ENCODE measurements around the gene RASA3.

Gene RASA3

GRCh38 chr13:114049626-114050101 lies 82.8 kb downstream of the RASA3 start:
- 93% methylated on average over 13 of the region's 18 CpGs for WGBS (ENCODE audit: insufficient coverage)
- CTCF ChIA-PET, result no interaction called here
- H3K9me3 ChIP-seq (ENCODE audit: control extremely low read depth in 1 of 5, control insufficient read depth in 4 of 5, insufficient read depth in 2 of 5, low read depth in 1 of 5, low read length in 4 of 5), result no peaks in the 10 kb centered on the region
- no peaks in the 10 kb centered on the region for H3K27me3 ChIP-seq (replicated peaks in 2 of 5; ENCODE audit: control insufficient read depth in 4 of 5, insufficient read depth in 5 of 5, low read length in 4 of 5)
- POLR2A ChIA-PET, result interaction anchor here (1.5 kb wide), 1 partner anchor 15 kb away, joined by 4 read pairs; no protein-coding TSS in a partner anchor
- H3K36me3 ChIP-seq (ENCODE audit: control insufficient read depth in 4 of 4, insufficient read depth in 4 of 4, low read length in 3 of 4), result peaks cover under 1 to 11% (median 8%) of the 10 kb centered on the region in 4 experiments
- no peak for DNase-seq
- no peak overlapping the region for H3K27ac ChIP-seq (ENCODE audit: insufficient read depth in 1 of 2, low read depth in 1 of 2, low read length in 2 of 2, poor library complexity in 1 of 2, severe bottlenecking in 2 of 2)
- no peak overlapping the region for H3K4me3 ChIP-seq (ENCODE audit: control insufficient read depth in 1 of 7, extremely low read depth in 1 of 7, insufficient read depth in 4 of 7, low read depth in 2 of 7, low read length in 6 of 7)
- H3K4me1 ChIP-seq (ENCODE audit: control extremely low read depth in 1 of 4, control insufficient read depth in 4 of 4, insufficient read depth in 4 of 4, low read length in 3 of 4), result peaks cover 2 to 49% (median 36%) of the 10 kb centered on the region in 4 experiments

- no peak overlapping the region for H3K27ac ChIP-seq (ENCODE audit: insufficient read depth in 1 of 2, low read depth in 1 of 2, low read length in 2 of 2, poor library complexity in 1 of 2, severe bottlenecking in 2 of 2)
- peaks cover 2 to 52% (median 36%) of the 10 kb centered on the region in 4 experiments for H3K4me1 ChIP-seq (ENCODE audit: control extremely low read depth in 1 of 4, control insufficient read depth in 4 of 4, insufficient read depth in 4 of 4, low read length in 3 of 4)
- no peaks in the 10 kb centered on the region for H3K9me3 ChIP-seq (ENCODE audit: control extremely low read depth in 1 of 5, control insufficient read depth in 4 of 5, insufficient read depth in 2 of 5, low read depth in 1 of 5, low read length in 4 of 5)
- CTCF ChIA-PET, result interaction anchor here (0.6 kb wide), 1 partner anchor 16 kb away, joined by 3 read pairs; no protein-coding TSS in a partner anchor
- 2% methylated on average over 15 of the region's 15 CpGs for WGBS (ENCODE audit: insufficient coverage)
- no peaks in the 10 kb centered on the region for H3K27me3 ChIP-seq (replicated peaks in 2 of 5; ENCODE audit: control insufficient read depth in 4 of 5, insufficient read depth in 5 of 5, low read length in 4 of 5)
- peak; percentile 53 to 82 (median 71) for DNase-seq
- no peak overlapping the region for H3K4me3 ChIP-seq (ENCODE audit: control insufficient read depth in 1 of 7, extremely low read depth in 1 of 7, insufficient read depth in 4 of 7, low read depth in 2 of 7, low read length in 6 of 7)
- peaks cover 0 to 9% (median 7%) of the 10 kb centered on the region in 4 experiments for H3K36me3 ChIP-seq (ENCODE audit: control insufficient read depth in 4 of 4, insufficient read depth in 4 of 4, low read length in 3 of 4)
- POLR2A ChIA-PET, result interaction anchor here (1.5 kb wide), 1 partner anchor 16 kb away, joined by 4 read pairs; no protein-coding TSS in a partner anchor
Measured at GRCh38 chr13:114049026-114049425, 83.4 kb downstream of the RASA3 start.

GRCh38 chr13:114048443-114048842 lies 84.0 kb downstream of the RASA3 start:
- DNase-seq, result no peak
- 75% methylated on average over 27 of the region's 33 CpGs for WGBS (ENCODE audit: insufficient coverage)
- Histone ChIP-seq H3K4me1 (ENCODE audit: control extremely low read depth in 1 of 4, control insufficient read depth in 4 of 4, insufficient read depth in 4 of 4, low read length in 3 of 4) (peaks cover 2 to 48% (median 35%) of the 10 kb centered on the region in 4 experiments), H3K9me3 (ENCODE audit: control extremely low read depth in 1 of 5, control insufficient read depth in 4 of 5, insufficient read depth in 2 of 5, low read depth in 1 of 5, low read length in 4 of 5) (no peaks in the 10 kb centered on the region), H3K4me3 (ENCODE audit: control insufficient read depth in 1 of 7, extremely low read depth in 1 of 7, insufficient read depth in 4 of 7, low read depth in 2 of 7, low read length in 6 of 7) (peak overlapping the region in 3 of 7 experiments; percentile 19 to 26 (median 22)), H3K27ac (ENCODE audit: insufficient read depth in 1 of 2, low read depth in 1 of 2, low read length in 2 of 2, poor library complexity in 1 of 2, severe bottlenecking in 2 of 2) (no peak overlapping the region), H3K36me3 (ENCODE audit: control insufficient read depth in 4 of 4, insufficient read depth in 4 of 4, low read length in 3 of 4) (peaks cover 0 to 9% (median 7%) of the 10 kb centered on the region in 4 experiments), H3K27me3 (replicated peaks in 2 of 5; ENCODE audit: control insufficient read depth in 4 of 5, insufficient read depth in 5 of 5, low read length in 4 of 5) (no peaks in the 10 kb centered on the region)
- ChIA-PET CTCF (no interaction called here), POLR2A (interaction anchor here (1.5 kb wide), 1 partner anchor 17 kb away, joined by 4 read pairs; no protein-coding TSS in a partner anchor)

- CTCF ChIA-PET, result no interaction called here
- peaks cover 2 to 14% (median 10%) of the 10 kb centered on the region in 4 experiments for H3K36me3 ChIP-seq (ENCODE audit: control insufficient read depth in 4 of 4, insufficient read depth in 4 of 4, low read length in 3 of 4)
Measured at GRCh38 chr13:114047358-114047881, 85.0 kb downstream of the RASA3 start.

GRCh38 chr13:114046431-114046975 lies 85.9 kb downstream of the RASA3 start:
- CTCF ChIA-PET, result interaction anchor here (1.0 kb wide), 1 partner anchor 63 kb away, joined by 4 read pairs; no protein-coding TSS in a partner anchor

More at GRCh38 chr13:114047358-114047881, 85.0 kb downstream of the RASA3 start:
- DNase-seq, result no peak
- Histone ChIP-seq H3K9me3 (ENCODE audit: control extremely low read depth in 1 of 5, control insufficient read depth in 4 of 5, insufficient read depth in 2 of 5, low read depth in 1 of 5, low read length in 4 of 5) (no peaks in the 10 kb centered on the region), H3K4me1 (ENCODE audit: control extremely low read depth in 1 of 4, control insufficient read depth in 4 of 4, insufficient read depth in 4 of 4, low read length in 3 of 4) (peaks cover 0 to 39% (median 27%) of the 10 kb centered on the region in 4 experiments), H3K27me3 (replicated peaks in 2 of 5; ENCODE audit: control insufficient read depth in 4 of 5, insufficient read depth in 5 of 5, low read length in 4 of 5) (no peaks in the 10 kb centered on the region), H3K4me3 (ENCODE audit: control insufficient read depth in 1 of 7, extremely low read depth in 1 of 7, insufficient read depth in 4 of 7, low read depth in 2 of 7, low read length in 6 of 7) (no peak overlapping the region), H3K27ac (ENCODE audit: insufficient read depth in 1 of 2, low read depth in 1 of 2, low read length in 2 of 2, poor library complexity in 1 of 2, severe bottlenecking in 2 of 2) (peak overlapping the region in 1 of 2 experiments; percentile 43)
- 84% methylated on average over 16 of the region's 19 CpGs for WGBS (ENCODE audit: insufficient coverage)
- POLR2A ChIA-PET, result no interaction called here

GRCh38 chr13:114045113-114045735 lies 87.2 kb downstream of the RASA3 start:
- no peak for DNase-seq
- H3K27me3 ChIP-seq (replicated peaks in 2 of 5; ENCODE audit: control insufficient read depth in 4 of 5, insufficient read depth in 5 of 5, low read length in 4 of 5), result no peaks in the 10 kb centered on the region
- ChIA-PET CTCF (no interaction called here), POLR2A (no interaction called here)
- no peak overlapping the region for H3K27ac ChIP-seq (ENCODE audit: insufficient read depth in 1 of 2, low read depth in 1 of 2, low read length in 2 of 2, poor library complexity in 1 of 2, severe bottlenecking in 2 of 2)
- 91% methylated on average over 15 of the region's 21 CpGs for WGBS (ENCODE audit: insufficient coverage)
- peaks cover 6 to 24% (median 13%) of the 10 kb centered on the region in 4 experiments for H3K36me3 ChIP-seq (ENCODE audit: control insufficient read depth in 4 of 4, insufficient read depth in 4 of 4, low read length in 3 of 4)
- no peak overlapping the region for H3K4me3 ChIP-seq (ENCODE audit: control insufficient read depth in 1 of 7, extremely low read depth in 1 of 7, insufficient read depth in 4 of 7, low read depth in 2 of 7, low read length in 6 of 7)
- H3K4me1 ChIP-seq (ENCODE audit: control extremely low read depth in 1 of 4, control insufficient read depth in 4 of 4, insufficient read depth in 4 of 4, low read length in 3 of 4), result peaks cover 0 to 31% (median 23%) of the 10 kb centered on the region in 4 experiments
- H3K9me3 ChIP-seq (ENCODE audit: control extremely low read depth in 1 of 5, control insufficient read depth in 4 of 5, insufficient read depth in 2 of 5, low read depth in 1 of 5, low read length in 4 of 5), result peaks cover 0 to 4% (median 0%) of the 10 kb centered on the region in 5 experiments

More at GRCh38 chr13:114046431-114046975, 85.9 kb downstream of the RASA3 start:
- WGBS (ENCODE audit: insufficient coverage), result 93% methylated on average over 12 of the region's 14 CpGs
- POLR2A ChIA-PET, result no interaction called here
- no peak for DNase-seq
- Histone ChIP-seq H3K4me1 (ENCODE audit: control extremely low read depth in 1 of 4, control insufficient read depth in 4 of 4, insufficient read depth in 4 of 4, low read length in 3 of 4) (peaks cover 0 to 31% (median 23%) of the 10 kb centered on the region in 4 experiments), H3K9me3 (ENCODE audit: control extremely low read depth in 1 of 5, control insufficient read depth in 4 of 5, insufficient read depth in 2 of 5, low read depth in 1 of 5, low read length in 4 of 5) (no peaks in the 10 kb centered on the region), H3K36me3 (ENCODE audit: control insufficient read depth in 4 of 4, insufficient read depth in 4 of 4, low read length in 3 of 4) (peaks cover 2 to 19% (median 12%) of the 10 kb centered on the region in 4 experiments), H3K27ac (ENCODE audit: insufficient read depth in 1 of 2, low read depth in 1 of 2, low read length in 2 of 2, poor library complexity in 1 of 2, severe bottlenecking in 2 of 2) (no peak overlapping the region), H3K27me3 (replicated peaks in 2 of 5; ENCODE audit: control insufficient read depth in 4 of 5, insufficient read depth in 5 of 5, low read length in 4 of 5) (no peaks in the 10 kb centered on the region), H3K4me3 (ENCODE audit: control insufficient read depth in 1 of 7, extremely low read depth in 1 of 7, insufficient read depth in 4 of 7, low read depth in 2 of 7, low read length in 6 of 7) (no peak overlapping the region)
